ENCODE data around the gene SLC47A1. TPM values are rescaled to one million over a fixed set of nuclear protein-coding genes. Genes with fewer than 3 reads are reported as not detected.
"Not testable (repeated sequence)": the region's sequence is repeated elsewhere in the genome, so short reads cannot be mapped to it uniquely, and the experiment has no call there.

Gene SLC47A1
- total RNA-seq, 1 donor from 2014 or later = 1.1 TPM

GRCh38 chr17:19502517-19502916 lies 31.1 kb upstream of the SLC47A1 start:
- H3K36me3 Mint-ChIP-seq (ENCODE audit: insufficient read depth) = no peaks in the 10 kb centered on the region
- H3K27ac Mint-ChIP-seq = no peak overlapping the region
- DNase-seq (ENCODE audit: low spot score, unreplicated experiment) = no peak
- H3K4me1 Mint-ChIP-seq (ENCODE audit: low read depth) = no peaks in the 10 kb centered on the region
- peaks cover 4% of the 10 kb centered on the region for H3K27me3 Mint-ChIP-seq
- H3K4me3 Mint-ChIP-seq (ENCODE audit: low read depth) = no peak overlapping the region
- H3K9me3 Mint-ChIP-seq (ENCODE audit: low read depth) = no peaks in the 10 kb centered on the region
- TF ChIP-seq, protein P1, sequence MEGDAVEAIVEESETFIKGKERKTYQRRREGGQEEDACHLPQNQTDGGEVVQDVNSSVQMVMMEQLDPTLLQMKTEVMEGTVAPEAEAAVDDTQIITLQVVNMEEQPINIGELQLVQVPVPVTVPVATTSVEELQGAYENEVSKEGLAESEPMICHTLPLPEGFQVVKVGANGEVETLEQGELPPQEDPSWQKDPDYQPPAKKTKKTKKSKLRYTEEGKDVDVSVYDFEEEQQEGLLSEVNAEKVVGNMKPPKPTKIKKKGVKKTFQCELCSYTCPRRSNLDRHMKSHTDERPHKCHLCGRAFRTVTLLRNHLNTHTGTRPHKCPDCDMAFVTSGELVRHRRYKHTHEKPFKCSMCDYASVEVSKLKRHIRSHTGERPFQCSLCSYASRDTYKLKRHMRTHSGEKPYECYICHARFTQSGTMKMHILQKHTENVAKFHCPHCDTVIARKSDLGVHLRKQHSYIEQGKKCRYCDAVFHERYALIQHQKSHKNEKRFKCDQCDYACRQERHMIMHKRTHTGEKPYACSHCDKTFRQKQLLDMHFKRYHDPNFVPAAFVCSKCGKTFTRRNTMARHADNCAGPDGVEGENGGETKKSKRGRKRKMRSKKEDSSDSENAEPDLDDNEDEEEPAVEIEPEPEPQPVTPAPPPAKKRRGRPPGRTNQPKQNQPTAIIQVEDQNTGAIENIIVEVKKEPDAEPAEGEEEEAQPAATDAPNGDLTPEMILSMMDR (IDR thresholded peaks at IDR 0.05; ENCODE audit: unreplicated experiment) = no peak

DNA sequence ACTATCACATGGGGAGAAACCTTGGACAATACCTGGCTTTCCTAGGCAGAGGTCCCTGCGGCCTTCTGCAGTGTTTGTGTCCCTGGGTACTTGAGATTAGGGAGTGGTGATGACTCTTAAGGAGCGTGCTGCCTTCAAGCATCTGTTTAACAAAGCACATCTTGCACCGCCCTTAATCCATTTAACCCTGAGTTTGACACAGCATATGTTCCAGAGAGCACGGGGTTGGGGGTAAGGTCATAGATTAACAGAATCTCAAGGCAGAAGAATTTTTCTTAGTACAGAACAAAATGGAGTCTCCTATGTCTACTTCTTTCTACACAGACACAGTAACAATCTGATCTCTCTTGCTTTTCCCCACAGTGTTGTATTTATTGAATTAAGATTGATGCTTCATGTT lies 28.1 kb upstream of the SLC47A1 start:
- H3K9me3 Mint-ChIP-seq (ENCODE audit: low read depth); DNase-seq (ENCODE audit: low spot score, unreplicated experiment); H3K36me3 Mint-ChIP-seq (ENCODE audit: insufficient read depth); H3K27ac Mint-ChIP-seq; H3K4me1 Mint-ChIP-seq (ENCODE audit: low read depth); H3K27me3 Mint-ChIP-seq: not testable (repeated sequence)
- H3K4me3 Mint-ChIP-seq (ENCODE audit: low read depth) = peak overlapping the region; percentile 34

DNA sequence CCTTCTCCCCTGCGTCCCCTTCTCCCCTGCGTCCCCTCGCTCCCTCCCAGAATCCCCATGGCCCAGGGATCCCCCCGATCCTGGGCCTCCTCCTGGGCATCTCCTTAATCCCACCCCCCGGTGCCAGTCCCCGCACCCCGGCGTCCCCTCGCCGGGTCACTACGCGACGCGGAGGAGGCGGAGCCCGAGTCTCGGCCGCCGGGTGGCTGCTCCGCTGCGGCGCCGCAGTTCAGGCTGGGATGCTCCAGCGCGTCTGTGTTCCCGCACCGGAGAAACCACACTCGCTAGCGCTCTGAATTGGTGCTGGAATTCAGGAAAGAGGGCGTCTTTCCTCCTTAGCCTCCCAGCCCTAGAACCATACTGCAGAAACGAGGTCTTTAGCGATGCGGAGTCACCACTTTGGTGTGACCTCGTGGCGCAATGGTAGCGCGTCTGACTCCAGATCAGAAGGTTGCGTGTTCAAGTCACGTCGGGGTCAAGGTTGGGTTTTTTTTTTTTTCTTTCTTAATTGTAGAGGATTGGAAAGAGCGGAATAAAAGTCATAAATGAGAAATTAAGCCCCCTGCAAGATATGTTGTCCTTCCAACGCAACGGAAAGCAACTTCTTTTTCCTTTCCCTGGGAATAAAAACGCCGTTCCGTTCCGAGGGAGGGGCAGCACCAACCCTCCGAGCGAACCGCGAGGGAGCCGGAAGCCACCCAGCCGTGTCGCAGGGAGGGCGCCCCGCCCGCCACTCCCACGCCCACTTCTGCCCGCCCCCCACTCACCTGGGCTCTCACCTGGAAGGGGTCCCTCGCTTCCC lies 25.7 kb upstream of the SLC47A1 start:
- Mint-ChIP-seq H3K27ac (peak overlapping the region; percentile 100), H3K4me1 (ENCODE audit: low read depth) (peaks cover 5% of the 10 kb centered on the region), H3K27me3 (peaks cover 2% of the 10 kb centered on the region), H3K4me3 (ENCODE audit: low read depth) (peak overlapping the region; percentile 87), H3K36me3 (ENCODE audit: insufficient read depth) (peaks cover 2% of the 10 kb centered on the region), H3K9me3 (ENCODE audit: low read depth) (no peaks in the 10 kb centered on the region)
- DNase-seq (ENCODE audit: low spot score, unreplicated experiment) = peak; percentile 87
- TF ChIP-seq, protein P1 (IDR thresholded peaks at IDR 0.05; ENCODE audit: unreplicated experiment) = no peak

GRCh38 chr17:19508577-19508867 lies 25.1 kb upstream of the SLC47A1 start:
- Mint-ChIP-seq H3K9me3 (ENCODE audit: low read depth) (no peaks in the 10 kb centered on the region), H3K4me3 (ENCODE audit: low read depth) (peak overlapping the region; percentile 87), H3K36me3 (ENCODE audit: insufficient read depth) (peaks cover 2% of the 10 kb centered on the region), H3K27me3 (peaks cover 2% of the 10 kb centered on the region), H3K27ac (peak overlapping the region; percentile 100), H3K4me1 (ENCODE audit: low read depth) (peaks cover 5% of the 10 kb centered on the region)
- no peak for DNase-seq (ENCODE audit: low spot score, unreplicated experiment)
- TF ChIP-seq, protein P1 (IDR thresholded peaks at IDR 0.05; ENCODE audit: unreplicated experiment) = no peak

GRCh38 chr17:19509281-19509852 lies 24.3 kb upstream of the SLC47A1 start:
- H3K4me3 Mint-ChIP-seq (ENCODE audit: low read depth); H3K4me1 Mint-ChIP-seq (ENCODE audit: low read depth); H3K36me3 Mint-ChIP-seq (ENCODE audit: insufficient read depth); H3K27me3 Mint-ChIP-seq; DNase-seq (ENCODE audit: low spot score, unreplicated experiment); H3K27ac Mint-ChIP-seq; H3K9me3 Mint-ChIP-seq (ENCODE audit: low read depth): not testable (repeated sequence)

- Mint-ChIP-seq H3K27ac (no peak overlapping the region), H3K9me3 (ENCODE audit: low read depth) (no peaks in the 10 kb centered on the region), H3K4me1 (ENCODE audit: low read depth) (peaks cover 6% of the 10 kb centered on the region), H3K36me3 (ENCODE audit: insufficient read depth) (peaks cover 2% of the 10 kb centered on the region), H3K4me3 (ENCODE audit: low read depth) (no peak overlapping the region), H3K27me3 (peaks cover 2% of the 10 kb centered on the region)
- TF ChIP-seq, protein P1 (IDR thresholded peaks at IDR 0.05; ENCODE audit: unreplicated experiment) = no peak
- no peak for DNase-seq (ENCODE audit: low spot score, unreplicated experiment)
These were observed 22.8 kb upstream of the SLC47A1 start for GRCh38 chr17:19510903-19511302.

Measured in progenitor cell of endocrine pancreas (in vitro differentiated cells).